DLD1 (cell line): ENCODE measurements around the gene TENM4.
"Not testable (repeated sequence)": the region's sequence is repeated elsewhere in the genome, so short reads cannot be mapped to it uniquely, and the experiment has no call there.

Experiments
- in situ Hi-C: cut with HindIII; loops from 2 replicates; pipeline ENCODE4 v1.10.0; 2017; ENCODE audit warnings: low sequenced_read_pairs

Gene TENM4

DNA sequence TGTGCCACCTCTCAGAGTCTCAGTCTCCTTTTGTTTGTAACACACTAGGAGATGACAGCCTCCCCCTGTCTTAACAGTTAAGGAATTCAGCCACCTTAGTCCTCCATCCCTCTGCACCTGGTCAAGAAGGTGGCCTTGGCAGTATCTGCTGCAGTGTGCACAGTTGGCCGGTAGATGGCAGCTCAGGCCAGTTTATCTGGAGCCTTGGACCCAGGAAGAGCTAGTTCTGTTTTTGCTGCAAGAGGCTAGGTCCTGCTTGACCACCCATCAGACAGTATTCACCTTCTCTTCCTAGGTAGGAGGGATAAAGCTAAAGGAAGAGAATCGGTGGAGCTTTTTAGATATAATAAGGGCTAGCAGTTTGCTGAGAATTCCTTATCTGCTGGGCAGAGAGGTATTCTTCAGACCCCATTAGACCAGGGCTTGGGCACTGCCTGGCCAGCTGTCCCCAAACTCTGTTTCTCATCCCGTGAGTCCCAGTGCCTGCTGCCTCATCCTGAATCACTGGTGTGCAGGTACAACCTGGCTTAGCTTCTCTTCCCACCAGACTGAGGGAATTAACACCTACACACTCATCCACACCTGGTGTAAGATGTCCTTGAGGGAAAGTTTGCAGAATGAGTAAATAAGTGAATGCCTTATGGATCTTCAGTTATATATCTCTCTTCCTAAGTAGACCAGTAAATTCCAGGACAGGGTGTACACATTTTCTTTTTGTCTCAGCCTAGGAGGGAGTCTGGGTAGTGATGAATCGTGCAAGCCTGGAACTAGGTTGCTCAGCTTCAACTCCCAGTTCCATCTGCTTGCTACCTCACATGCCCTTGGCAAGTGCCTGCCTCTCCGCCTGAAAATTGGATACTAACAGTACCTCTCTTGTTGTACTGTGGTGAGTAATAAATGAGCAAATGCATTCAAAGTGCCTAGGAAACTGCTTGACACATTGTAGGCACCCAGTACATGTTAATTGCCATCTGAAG lies 795.3 kb downstream of the TENM4 start:
- in situ Hi-C loops = no loop called here

DNA sequence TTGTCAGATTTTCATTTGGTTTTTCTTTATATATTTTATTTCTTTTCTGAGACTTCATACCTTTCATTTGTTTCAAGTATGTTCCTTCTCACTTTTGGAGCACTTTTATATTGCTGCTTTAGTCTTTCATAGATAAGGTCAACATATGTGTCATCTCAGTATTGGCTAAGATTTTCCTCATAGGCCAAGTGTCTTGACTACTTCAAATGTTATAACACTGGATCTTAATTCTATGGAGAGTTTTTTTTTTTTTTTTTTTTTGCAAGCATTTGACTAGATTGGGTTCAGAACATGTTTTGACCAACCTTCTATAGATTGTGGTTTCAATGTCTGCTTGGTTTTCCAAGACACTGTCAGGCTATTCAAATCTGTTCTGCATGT lies 797.2 kb downstream of the TENM4 start:
- in situ Hi-C loops = no loop called here

- in situ Hi-C loops = no loop called here
Observed at GRCh38 chr11:78642979-78643675, 797.7 kb downstream of the TENM4 start.

DNA sequence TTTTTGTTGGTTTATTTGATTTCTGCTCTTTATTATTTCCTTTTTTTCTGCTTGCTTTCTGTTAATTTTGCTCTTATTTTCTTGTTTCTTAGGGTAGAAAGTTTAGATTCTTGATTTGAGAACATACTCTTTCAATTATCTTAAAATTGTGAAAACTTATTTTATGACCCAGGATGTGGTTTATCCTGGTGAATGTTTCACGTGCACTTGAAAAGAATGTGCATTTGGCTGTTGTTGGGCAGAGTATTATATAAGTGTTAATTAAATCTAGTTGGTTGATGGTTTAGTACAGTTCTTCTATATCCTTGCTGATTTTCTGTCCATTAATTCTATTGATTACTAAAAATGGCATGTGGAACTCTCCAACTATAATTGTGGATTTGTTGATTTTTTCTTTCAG lies 799.3 kb downstream of the TENM4 start:
- in situ Hi-C loops = no loop called here

- in situ Hi-C loops = no loop called here
Observed at GRCh38 chr11:78638704-78639380, 802.0 kb downstream of the TENM4 start.

GRCh38 chr11:78637527-78637926 lies 803.3 kb downstream of the TENM4 start:
- in situ Hi-C loops = not testable (repeated sequence)

DNA sequence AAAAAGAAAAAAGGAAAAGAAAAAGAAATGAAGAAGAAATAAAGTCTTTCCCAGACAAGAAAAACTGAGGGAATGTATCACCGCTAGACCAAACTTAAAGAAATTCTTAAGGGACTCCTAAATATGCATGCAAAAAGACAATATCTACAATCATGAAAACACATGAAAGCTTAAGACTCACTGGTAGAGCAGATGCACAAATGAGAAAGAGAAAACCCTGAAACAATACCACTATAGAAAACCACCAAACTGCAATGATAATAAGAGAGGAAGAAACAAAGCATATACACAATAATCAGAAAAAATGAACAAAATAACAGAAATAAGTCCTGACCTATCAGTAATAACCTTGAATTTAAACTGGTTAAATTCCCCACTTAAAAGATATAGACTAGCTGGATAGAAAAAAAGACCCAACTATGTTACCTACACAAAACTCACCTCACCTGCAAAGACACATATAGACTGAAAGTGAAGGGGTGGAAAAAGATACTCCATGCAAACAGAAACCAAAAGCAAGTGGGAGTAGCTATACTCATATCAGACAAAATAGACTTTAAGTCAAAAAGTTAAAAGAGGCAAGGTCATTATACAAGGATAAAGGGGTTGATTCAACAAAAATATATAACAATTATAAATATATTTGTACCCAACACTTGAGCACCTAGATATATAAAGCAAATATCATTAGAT lies 804.9 kb downstream of the TENM4 start:
- in situ Hi-C loops = no loop called here

- in situ Hi-C loops = no loop called here
Observed at GRCh38 chr11:78633516-78634310, 807.1 kb downstream of the TENM4 start.

DNA sequence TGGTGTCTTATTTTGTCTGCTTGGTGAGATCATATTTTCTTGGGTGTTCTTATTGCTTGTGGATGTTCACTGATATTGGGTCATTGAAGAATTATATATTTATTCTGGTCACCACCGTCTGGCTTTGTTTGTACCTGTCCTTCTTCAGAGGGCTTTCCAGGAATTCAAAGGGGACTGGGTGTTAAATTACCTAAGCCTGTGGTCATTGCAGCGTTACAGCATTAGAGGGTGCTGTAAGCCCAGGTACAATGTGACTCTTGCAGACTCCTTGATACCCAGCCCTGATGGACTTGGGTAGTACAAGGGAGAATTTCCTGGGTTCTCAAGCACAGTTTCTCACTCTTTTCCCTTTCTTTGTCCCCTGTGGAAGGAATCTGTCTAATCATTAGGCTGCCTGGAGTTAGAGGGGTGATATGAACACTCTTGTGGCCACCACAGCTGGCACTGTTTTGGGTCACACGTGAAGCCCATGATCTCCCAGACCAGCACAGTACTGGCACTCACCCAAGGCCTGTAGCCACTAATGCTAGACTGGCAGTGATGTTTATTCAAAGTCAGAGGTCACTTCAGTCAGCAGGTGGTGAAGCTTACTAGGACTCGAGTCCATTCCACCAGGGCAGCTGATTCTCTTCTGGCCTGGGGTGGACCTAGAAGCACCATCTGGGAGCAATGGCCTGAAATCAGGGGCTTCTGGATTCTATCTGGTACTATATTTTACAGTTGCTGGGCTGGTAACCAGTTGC lies 810.1 kb downstream of the TENM4 start:
- in situ Hi-C loops = no loop called here

DNA sequence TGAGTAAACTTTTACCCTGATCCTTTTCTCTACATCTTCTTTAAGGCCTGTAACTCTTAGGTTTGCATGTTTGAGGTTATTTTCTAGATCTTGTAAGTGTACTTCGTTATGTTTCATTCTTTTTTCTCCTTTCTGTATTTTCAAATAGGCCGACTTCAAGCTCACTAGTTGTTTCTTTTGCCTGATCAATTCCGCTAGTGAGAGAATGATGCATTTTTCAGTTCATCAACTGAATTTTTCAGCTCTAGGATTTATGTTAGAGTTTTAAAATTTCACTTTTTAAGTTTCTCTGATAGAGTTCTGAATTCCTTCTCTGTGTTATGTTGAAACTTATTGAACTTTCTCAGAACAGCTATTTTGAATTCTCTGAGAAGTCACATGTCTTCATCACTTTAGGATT lies 810.7 kb downstream of the TENM4 start:
- in situ Hi-C loops = no loop called here

DNA sequence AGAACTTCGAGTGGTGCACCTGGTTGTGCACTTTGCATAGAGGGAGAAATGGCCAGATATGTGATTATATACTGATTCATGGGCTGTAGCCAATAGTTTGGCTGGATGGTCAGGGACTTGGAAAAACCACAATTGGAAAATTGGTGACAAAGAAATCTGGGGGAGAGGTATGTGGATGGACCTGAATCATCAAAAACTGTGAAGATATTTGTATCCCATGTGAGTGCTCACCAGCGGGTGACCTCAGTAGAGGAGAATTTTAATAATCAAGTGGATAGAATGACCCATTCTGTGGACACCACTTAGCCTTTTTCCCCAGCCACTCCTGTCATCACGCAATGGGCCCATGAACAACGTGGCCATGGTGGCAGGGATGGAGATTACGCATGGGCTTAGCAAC lies 818.2 kb downstream of the TENM4 start:
- in situ Hi-C loops = no loop called here

DNA sequence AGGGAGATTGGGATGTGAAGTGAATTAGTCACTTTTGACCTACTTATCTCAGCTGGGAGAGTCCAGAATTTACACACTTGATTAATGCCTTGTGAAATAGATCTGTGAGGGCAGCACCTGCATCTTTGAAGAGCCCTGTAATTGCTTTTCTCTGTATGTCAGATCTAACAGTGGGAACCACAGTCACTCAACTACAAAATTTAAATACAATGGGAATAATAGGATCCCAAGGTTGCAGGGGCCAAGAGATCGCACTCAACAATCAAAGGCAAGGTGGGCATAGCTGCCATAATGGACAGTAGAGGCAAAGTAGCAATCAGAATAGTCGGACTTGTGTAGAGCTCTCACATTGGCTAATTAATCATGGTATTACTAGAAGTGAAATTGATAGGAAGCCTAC lies 820.7 kb downstream of the TENM4 start:
- in situ Hi-C loops = no loop called here

DNA sequence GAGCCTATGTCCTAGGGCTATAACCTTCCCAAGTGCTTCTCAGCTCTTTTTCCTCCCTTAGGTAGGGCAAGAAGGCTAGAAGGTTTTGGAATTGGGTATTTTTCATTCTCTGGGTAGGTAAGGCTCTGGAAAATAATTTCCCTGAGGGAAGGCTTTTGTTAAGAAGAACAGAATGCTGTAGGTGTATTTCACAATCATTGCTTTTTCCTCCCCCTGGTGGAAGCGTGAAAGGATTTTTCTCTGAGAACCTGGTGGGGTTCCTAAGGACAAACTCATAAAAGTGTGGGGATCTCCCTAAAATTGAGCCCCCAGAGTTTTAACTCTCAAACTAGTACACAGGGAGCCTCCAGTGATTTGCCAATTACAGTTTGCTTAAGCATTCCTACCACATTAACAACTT lies 825.1 kb downstream of the TENM4 start:
- in situ Hi-C loops = no loop called here

DNA sequence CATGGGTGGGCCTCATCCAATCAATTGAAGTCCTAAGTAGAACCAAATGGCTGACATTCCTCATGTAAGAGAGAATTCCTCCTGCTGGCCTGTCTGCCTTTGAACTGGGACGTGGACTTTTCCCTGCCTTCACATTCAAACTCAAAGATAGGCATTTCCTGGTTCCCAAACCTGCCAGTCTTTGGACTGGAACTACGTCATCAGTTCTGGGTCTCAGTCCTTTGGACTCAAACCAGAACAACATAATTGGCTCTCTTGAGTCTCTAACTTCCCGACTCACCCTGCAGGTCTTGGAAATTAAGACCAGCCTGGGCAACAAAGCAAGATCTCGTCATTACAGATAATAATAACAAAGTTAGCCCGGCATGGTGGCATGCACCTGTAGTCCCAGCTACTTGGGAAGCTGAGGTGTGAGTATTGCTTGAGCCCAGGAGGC lies 827.4 kb downstream of the TENM4 start:
- in situ Hi-C loops = no loop called here

DNA sequence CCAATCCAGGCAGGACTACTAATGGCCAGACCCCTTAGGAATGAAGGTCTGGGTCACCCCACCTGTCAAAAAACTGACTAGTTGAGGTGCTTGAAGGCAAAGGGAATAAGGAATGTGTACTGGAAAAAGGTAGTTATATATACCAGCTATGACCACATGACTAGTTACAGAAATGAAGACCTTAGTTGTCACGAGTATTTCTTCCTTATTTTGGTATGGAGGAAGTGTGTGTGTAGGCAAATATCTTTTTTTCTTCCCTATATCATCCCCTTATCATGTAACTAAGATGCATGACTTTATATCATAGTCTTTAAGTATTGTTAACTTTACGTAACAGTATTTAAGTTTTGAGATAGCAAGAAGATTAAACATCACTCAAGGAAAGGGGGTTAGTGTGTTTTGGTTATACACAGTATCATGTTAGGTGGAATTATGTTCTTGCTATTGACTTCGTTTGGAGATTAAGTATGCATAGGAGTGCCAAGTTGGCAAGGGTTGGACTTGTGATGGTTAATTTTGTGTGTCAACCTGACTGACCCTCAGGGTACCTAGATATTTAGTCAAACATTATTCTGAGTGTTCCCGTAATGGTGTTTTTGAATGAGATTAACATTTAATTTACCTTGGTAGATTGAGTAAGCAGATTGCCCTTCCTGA lies 828.0 kb downstream of the TENM4 start:
- in situ Hi-C loops = no loop called here

DNA sequence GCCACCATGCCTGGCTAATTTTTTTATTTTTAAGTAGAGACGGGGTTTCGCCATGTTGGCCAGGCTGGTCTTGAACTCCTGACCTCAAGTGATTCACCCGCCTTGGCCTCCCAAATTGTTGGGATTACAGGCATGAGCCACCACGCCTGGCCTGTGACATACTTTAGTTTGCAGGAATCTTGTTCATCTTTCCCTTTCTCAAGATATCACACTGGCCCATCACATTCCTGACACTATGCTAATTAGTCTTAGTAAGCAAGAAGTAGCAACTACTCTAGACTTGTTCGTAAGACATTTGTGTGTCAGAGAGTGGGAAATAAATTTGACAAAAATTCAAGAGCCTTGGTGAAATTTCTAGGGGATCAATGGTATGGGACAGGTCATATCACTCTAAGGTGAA lies 831.5 kb downstream of the TENM4 start:
- in situ Hi-C loops = not testable (repeated sequence)

GRCh38 chr11:78607696-78608095 lies 833.1 kb downstream of the TENM4 start:
- in situ Hi-C loops = no loop called here

- in situ Hi-C loops = no loop called here
Observed at GRCh38 chr11:78606667-78607066, 834.2 kb downstream of the TENM4 start.

- in situ Hi-C loops = no loop called here
Observed at GRCh38 chr11:78605296-78605695, 835.5 kb downstream of the TENM4 start.
